Brain microvascular endothelial cell (primary cell): ENCODE measurements around the gene DDX24.

Experiments
- DNase-seq: peaks from one replicate; pipeline ENCODE4 v3.0.0-alpha.2; 2020
- H3K27ac ChIP-seq: fragments of 250-450 bp; sonication (Bioruptor Pico); 2 replicates; pipeline ENCODE4 v1.5.1; 2020; ENCODE audit warnings: mild to moderate bottlenecking, moderate library complexity
- H3K27me3 ChIP-seq: fragments of 250-450 bp; sonication (Bioruptor Pico); replicated peaks from 2 replicates; pipeline ENCODE4 v1.5.1; 2020; ENCODE audit warnings: mild to moderate bottlenecking
- H3K36me3 ChIP-seq: fragments of 250-450 bp; sonication (Bioruptor Pico); replicated peaks from 2 replicates; pipeline ENCODE4 v1.5.1; 2020; ENCODE audit warnings: mild to moderate bottlenecking
- H3K4me3 ChIP-seq: 2 replicates; pipeline ENCODE4 v1.5.1; 2011; ENCODE audit warnings: low read depth, mild to moderate bottlenecking, control low read depth, low read length, moderate library complexity
- in situ Hi-C: cut with HindIII; loops from 2 replicates; pipeline ENCODE4 v1.10.0; 2017; ENCODE audit warnings: low sequenced_read_pairs, low pct_ligation_motif_present
- TF ChIP-seq, protein P1 (sequence below): IDR thresholded peaks from 2 replicates; pipeline ENCODE4 v1.5.1; 2011; ENCODE audit warnings: low read depth, mild to moderate bottlenecking, moderate library complexity, low read length, control low read depth, inconsistent platforms; ENCODE audit errors: missing control alignments

DDX24 gene

DNA sequence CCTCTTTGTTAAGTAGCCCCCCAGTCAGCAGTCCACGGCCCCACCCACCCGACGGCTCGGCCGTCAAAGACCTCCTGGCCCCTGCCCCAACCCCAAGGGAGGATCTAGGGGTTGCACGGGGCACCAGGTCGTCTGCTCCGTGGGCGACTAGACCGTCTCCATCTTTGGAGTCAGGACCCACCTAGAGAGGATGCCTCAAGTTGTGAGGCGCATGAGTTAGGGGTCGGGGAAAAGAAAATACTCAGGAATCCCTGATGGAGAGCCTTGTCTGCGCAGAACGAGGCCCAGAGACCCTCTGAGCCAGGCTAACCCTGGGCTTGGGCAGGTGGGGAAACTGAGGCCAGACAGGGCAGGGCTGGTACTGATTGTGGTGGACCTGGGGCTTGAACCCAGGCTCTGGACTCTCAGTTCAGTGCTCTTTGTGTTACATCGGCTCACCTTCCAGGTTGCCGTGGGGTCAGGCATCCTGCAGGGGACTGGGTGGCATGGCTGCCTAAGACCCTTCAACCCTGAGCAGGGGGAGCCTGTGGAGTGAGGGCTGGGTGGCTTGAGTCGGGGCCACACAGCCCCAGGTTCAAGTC is 54.0 kb downstream of the DDX24 start:
- in situ Hi-C loops, result no loop called here

DNA sequence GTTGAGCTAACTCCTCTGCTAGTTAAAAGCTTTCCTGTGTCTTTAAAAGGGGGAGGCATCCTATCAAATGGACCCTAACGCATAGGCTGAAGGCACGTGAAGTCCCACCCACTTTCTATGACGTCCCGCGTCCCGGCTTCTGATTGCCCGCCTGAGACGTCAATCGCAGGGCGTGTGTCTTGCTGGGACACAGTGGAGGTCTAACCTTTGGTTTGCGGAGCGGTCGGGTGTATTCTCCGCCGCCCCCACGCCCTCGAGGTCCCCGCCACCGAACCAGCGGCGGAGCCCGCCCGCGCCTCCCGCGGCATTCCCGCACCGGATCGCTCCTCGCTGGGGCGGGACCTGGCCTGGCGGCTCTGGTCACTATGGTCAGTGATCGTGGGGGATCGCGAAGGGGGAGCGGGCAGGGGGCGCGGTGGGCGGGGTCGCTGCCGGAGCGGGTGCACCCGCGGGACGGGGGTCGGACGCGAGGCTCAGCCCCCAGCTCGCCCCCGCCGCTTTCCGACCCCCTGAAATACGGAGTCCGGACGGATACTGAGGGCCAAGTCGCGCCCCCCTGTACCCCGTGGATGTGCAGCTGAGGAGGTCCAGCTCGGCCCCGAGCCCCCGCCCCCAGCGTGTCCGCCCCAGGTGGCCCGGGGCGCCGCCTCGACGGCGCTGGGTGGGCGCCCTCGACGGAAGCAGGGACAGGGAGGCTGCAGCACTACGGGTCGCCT is 54.7 kb downstream of the DDX24 start, which contains the start of gene OTUB2:
Gene OTUB2 (plus strand): TSS at position 168 of the 716 bp plus-strand sequence. CDS start 198 bp downstream, at position 366.
- Histone ChIP-seq H3K27me3 (no peaks in the 10 kb centered on the region), H3K4me3 (peak within 1 kb of the TSS; percentile 58), H3K36me3 (no peaks in the 10 kb centered on the region), H3K27ac (no peak within 1 kb of the TSS)
- in situ Hi-C loops, result no loop called here
- DNase-seq, result peak; percentile 99
- TF ChIP-seq, protein P1, sequence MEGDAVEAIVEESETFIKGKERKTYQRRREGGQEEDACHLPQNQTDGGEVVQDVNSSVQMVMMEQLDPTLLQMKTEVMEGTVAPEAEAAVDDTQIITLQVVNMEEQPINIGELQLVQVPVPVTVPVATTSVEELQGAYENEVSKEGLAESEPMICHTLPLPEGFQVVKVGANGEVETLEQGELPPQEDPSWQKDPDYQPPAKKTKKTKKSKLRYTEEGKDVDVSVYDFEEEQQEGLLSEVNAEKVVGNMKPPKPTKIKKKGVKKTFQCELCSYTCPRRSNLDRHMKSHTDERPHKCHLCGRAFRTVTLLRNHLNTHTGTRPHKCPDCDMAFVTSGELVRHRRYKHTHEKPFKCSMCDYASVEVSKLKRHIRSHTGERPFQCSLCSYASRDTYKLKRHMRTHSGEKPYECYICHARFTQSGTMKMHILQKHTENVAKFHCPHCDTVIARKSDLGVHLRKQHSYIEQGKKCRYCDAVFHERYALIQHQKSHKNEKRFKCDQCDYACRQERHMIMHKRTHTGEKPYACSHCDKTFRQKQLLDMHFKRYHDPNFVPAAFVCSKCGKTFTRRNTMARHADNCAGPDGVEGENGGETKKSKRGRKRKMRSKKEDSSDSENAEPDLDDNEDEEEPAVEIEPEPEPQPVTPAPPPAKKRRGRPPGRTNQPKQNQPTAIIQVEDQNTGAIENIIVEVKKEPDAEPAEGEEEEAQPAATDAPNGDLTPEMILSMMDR, result no peak

More for the DNA sequence above, 54.0 kb downstream of the DDX24 start:
- TF ChIP-seq, protein P1, result no peak
- H3K27ac ChIP-seq, result no peak overlapping the region
- H3K4me3 ChIP-seq, result peak overlapping the region; percentile 58
- H3K36me3 ChIP-seq, result no peaks in the 10 kb centered on the region
- no peaks in the 10 kb centered on the region for H3K27me3 ChIP-seq
- DNase-seq, result no peak

- in situ Hi-C loops, result no loop called here
- H3K4me3 ChIP-seq, result peak overlapping the region; percentile 32
Observed at GRCh38 chr14:94025720-94026119, 55.3 kb downstream of the DDX24 start.

GRCh38 chr14:94024549-94024948 is 56.5 kb downstream of the DDX24 start:
- Histone ChIP-seq H3K27ac (no peak overlapping the region), H3K36me3 (no peaks in the 10 kb centered on the region), H3K27me3 (no peaks in the 10 kb centered on the region), H3K4me3 (no peak overlapping the region)
- TF ChIP-seq, protein P1, result no peak
- in situ Hi-C loops, result no loop called here
- DNase-seq, result no peak

More at GRCh38 chr14:94025720-94026119, 55.3 kb downstream of the DDX24 start:
- TF ChIP-seq, protein P1, result no peak
- Histone ChIP-seq H3K27me3 (no peaks in the 10 kb centered on the region), H3K27ac (no peak overlapping the region), H3K36me3 (no peaks in the 10 kb centered on the region)
- DNase-seq, result no peak

DNA sequence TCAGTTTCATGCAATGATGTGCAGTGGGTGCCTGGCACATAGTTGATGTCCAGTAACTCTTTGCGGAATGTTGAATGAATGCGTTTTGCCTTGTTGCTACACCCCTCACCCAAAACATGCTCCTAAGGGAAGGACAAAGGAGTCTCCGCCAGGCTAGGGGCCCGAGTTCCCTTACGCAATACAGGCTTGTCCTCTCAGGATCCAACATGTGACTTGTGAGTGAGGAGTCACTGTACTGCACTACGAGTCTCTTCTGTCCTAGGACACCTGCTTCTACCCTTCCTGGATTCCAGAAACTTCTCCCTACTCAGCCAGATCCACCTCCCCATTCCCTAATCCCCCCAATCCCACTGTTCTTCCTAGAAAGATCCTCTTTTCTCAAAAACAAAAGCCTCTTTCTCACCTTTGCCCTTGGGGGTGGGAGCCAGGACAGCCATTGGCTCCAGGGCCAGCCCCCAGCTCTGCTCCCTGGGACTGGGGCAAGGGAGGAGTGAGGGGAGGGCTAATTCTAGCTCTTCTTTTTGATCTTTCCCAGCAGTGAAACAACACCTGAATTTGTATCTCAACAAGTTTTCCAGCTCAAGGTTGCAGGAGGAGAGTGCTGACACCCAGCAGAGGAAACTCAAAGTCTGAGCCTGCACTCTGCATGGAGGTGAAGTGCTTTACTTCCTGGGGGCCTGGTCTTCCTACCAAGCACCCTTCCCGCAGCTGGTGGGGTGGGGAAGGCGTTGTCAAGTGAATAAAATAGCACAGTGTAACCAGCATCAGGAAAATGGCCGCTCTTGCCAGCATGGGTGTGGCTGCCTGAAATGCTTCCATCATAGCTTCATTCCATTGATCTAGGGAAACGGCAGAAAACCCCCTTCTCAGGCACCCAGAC is 58.2 kb downstream of the DDX24 start:
- TF ChIP-seq, protein P1, result no peak
- Histone ChIP-seq H3K27ac (no peak overlapping the region), H3K4me3 (no peak overlapping the region), H3K36me3 (no peaks in the 10 kb centered on the region), H3K27me3 (no peaks in the 10 kb centered on the region)
- no peak for DNase-seq
- in situ Hi-C loops, result no loop called here
